DMS79 treated with DMSO at 0.1 percent for 48 hours (cell line): ENCODE results near the gene CPSF3.

Experiments
- DNase-seq: peaks from one replicate; lab custom pipeline; 2025; lab: John Stamatoyannopoulos, UW

The CPSF3 gene

GRCh38 chr2:9423100-9423921 is at the start of gene CPSF3, which contains the start of gene ITGB1BP1:
Gene CPSF3, plus strand, starts transcription at chr2:9423654. Its CDS starts 120 bp downstream, at chr2:9423774.
Gene ITGB1BP1, minus strand, starts transcription at chr2:9423528. Its CDS starts 4,831 bp downstream, at chr2:9418697.
- DNase-seq = peak; percentile 97

GRCh38 chr2:9374071-9374730 is 49.3 kb upstream of the CPSF3 start:
- DNase-seq = no peak

GRCh38 chr2:9375857-9376428 is 47.5 kb upstream of the CPSF3 start:
- DNase-seq = no peak

DNA sequence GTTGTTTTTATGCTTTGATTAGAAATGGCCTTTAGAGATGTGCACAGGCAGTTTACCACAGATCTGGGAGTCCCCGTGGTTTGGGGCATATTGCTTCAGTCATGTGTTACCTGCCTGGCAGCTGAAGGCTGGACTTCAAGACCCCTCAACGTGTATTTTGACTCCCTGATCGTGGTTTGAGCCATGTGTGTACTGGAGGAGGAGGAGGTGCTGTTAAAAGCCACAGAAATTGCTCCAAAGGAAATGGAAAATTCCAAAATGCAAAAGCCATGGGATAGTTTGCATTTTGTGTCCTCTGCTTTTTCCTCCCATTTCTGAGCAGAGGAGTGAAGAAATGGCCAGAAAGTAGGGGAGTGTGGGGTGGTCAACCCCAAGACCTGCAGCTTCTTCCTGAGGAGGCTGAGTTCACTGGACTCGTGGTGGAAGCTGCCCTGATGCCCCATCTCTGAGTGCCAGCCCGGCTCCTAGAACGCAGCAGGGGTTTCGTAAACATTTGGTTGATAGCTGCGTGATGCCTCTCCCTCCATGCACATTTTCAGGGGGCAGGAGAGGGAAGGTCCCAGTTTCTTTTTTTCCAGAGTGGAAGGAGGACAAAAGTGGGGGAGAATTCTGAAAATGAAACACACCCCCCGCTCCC is 45.9 kb upstream of the CPSF3 start:
- no peak for DNase-seq

DNA sequence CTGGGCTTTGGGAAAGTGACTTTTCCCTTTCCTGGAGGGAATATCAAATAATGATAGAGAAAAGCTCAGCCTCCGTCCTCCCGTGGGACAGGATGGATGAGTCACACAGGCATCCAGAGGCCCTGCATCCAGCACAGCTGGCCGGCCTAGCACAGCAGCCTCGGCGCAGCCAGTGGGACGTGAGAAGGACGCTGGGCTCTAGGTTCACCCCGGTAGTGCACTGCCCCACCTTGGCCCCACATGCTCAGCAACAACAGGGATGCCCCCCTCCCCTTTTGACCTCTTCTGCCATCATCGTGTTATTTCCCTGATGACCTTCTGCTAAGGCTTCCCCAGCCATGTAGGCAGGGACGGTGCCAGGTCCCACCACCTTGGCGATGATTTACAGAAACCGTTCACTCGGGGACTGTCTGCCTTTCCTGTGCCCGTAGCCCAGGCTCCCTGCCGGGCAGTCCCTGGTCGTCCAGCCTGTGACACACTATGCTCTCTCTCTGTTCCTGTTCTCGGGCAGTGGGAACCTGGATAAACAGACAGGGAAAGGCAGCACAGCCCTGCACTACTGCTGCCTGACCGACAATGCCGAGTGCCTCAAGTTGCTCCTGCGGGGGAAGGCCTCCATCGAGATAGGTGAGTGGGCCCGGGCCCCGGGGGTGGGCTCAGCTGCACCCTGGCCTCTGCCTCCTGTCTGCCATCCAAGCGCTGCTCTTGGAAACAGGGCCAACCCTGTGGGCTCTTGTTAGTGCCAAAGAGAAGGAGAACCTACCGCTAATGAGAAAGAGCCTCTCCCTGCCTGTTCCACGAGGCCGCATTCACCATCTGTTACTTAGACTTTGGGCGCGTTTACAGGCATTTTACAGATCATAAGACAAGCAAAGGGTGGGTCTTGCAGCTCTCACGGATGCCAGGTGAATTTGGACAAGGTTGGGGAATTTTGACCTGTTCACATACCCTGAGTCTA is 44.7 kb upstream of the CPSF3 start:
- DNase-seq = no peak

GRCh38 chr2:9379391-9379755 is 44.1 kb upstream of the CPSF3 start:
- DNase-seq = no peak

GRCh38 chr2:9380702-9381628 is 42.5 kb upstream of the CPSF3 start:
- DNase-seq = no peak

DNA sequence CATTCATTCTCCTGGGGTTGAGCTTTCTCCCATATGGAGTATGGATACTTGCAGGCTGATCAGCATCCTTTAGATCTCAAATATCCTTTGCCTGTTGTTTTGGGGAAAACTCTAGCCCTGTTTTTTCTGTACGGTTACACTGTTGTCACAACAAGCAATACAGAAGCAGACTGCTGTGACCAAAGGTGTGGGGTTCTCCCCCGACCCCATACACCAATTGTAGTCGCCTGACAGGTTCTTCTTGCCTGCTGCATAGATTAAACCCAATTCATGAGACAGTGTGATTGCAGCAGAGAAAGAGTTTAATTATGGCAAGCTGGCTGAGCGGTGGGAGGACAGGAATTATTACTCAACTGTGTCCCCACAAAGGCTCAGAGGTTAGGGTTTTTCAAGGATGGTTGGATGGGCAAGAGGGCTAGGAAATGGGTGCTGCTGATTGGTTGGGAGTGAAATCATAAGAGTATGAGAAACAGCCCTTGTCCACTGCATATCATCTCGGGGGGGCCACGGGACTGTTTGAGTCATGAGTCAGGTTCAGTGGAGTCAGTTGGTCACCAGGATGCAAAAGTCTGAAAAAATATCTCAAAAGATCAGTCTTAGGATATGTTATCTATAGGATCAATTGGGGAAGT is 40.7 kb upstream of the CPSF3 start:
- DNase-seq = no peak

GRCh38 chr2:9384521-9384920 is 38.9 kb upstream of the CPSF3 start:
- DNase-seq = no peak

DNA sequence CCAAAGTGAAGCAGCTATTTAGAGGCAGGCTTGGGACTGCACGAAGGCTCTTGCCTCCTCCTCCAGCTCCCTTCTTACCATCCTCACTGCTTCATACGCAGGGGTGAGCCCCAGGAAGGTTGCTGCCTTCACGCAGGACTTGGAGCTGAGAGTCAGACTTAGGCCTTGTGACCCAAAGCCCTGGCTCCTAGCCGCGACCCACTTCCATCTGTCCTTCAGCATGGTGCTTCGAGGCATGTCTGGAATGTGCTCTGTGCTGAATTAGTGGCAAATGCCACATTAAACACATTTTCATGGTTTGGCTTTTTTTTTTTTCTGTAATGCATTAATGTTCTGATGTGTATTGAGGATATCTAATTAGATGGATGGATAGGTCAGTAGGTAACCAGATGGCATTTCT is 37.6 kb upstream of the CPSF3 start:
- DNase-seq = no peak

DNA sequence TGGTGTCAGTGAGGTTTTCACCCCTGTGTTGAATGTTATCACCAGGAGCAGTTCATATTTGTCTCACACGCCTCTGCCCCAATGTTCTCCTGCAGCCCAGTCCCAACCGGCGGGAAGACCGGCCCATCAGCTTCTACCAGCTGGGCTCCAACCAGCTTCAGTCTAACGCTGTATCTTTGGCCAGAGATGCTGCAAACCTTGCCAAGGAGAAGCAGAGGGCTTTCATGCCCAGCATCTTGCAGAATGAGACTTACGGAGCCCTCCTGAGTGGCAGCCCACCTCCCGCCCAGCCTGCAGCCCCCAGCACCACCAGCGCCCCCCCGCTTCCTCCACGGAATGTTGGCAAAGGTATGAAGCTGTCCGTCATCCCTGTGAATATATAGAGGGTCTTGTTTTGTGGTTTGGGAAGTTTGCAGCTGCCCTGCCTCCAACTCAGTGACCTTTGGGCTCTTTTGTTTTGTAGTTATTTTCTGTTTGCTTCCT is 35.2 kb upstream of the CPSF3 start:
- DNase-seq = no peak

- DNase-seq = no peak
Observed at GRCh38 chr2:9388950-9389911, 34.2 kb upstream of the CPSF3 start.

GRCh38 chr2:9390151-9390850 is 33.2 kb upstream of the CPSF3 start:
- no peak for DNase-seq

- no peak for DNase-seq
Observed at GRCh38 chr2:9390991-9391390, 32.5 kb upstream of the CPSF3 start.

DNA sequence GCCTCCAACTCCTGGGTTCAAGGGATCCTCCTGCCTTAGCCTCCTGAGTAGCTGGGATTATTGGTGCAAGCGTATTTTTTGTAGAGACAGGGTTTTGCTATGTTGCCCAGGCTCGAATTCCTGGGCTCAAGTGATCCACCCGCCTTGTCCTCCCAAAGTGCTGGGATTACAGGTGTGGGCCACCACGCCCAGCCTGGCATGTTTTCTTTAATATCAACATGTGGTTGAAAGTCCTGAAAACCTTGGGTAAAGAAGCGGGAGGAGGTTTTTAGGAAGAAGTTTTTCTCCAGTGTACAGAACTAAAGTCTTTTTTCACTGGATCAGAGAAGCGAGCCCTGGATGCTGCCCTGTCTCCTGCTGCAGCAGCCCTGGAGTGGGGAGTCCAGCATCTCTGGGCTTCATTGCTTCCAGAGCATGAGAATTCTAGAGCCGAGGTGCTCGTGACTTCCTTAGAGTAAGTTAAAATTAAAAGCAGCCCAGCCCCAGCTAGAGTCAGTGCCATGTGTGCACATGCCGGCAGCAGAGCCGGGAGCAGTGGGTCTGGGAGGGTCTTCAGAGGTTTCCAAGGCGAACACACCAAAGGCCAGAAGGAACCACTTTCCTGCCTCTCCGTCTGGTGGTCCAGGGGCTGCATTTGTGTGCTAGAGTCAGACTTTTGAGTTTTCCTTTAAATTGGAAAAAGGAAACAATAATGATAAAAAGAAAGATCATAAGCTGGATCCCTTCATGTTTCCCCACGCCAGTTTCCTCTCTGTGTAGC is 31.3 kb upstream of the CPSF3 start:
- no peak for DNase-seq

- DNase-seq = no peak
Observed at GRCh38 chr2:9392898-9393765, 30.3 kb upstream of the CPSF3 start.
